Body of pancreas (tissue), 4 donors: Measurements from ENCODE around the gene CCDC93. TPM values are rescaled to one million over a fixed set of nuclear protein-coding genes. Genes with fewer than 3 reads are reported as not detected.

Experiments
- ATAC-seq: fragments of 150-250 bp; one replicate; pipeline ENCODE4 v1.9.1; 2016
- DNase-seq, 4 donors: peaks; one replicate each; pipeline ENCODE4 v3.0.0-alpha.2; 2019
- H3K27ac ChIP-seq, 4 donors: fragments of 200-600 bp; sonication (generic); 1 replicate in 3 of 4; 2 replicates in 1 of 4; pipeline versions ENCODE4 v1.5.1 to v1.6.1; 2016 to 2019; ENCODE audit warnings: mild to moderate bottlenecking in 1 of 4, mixed read lengths in 1 of 4, moderate library complexity in 1 of 4
- H3K27me3 ChIP-seq, 2 donors: fragments of 200-600 bp; sonication (generic); one replicate each; pipeline ENCODE4 v1.6.0; 2016; ENCODE audit warnings: mild to moderate bottlenecking in 1 of 2
- H3K36me3 ChIP-seq, 2 donors: fragments of 200-600 bp; sonication (generic); replicated peaks in 1 of 2; 2 replicates each; pipeline ENCODE4 v1.5.1; 2016; ENCODE audit warnings: low read depth in 2 of 2; ENCODE audit not compliant: insufficient read depth in 1 of 2
- H3K4me1 ChIP-seq: fragments of 200-600 bp; sonication (generic); one replicate; pipeline ENCODE4 v1.6.0; 2016
- H3K4me3 ChIP-seq, 2 donors: fragments of 200-600 bp; sonication (generic); 1 replicate in 1 of 2; 2 replicates in 1 of 2; pipeline ENCODE4 v1.5.1; 2016 to 2019
- H3K9me3 ChIP-seq, 3 donors: fragments of 200-600 bp; sonication (generic); 1 replicate in 2 of 3; 2 replicates in 1 of 3; pipeline ENCODE4 v1.5.1; 2016
- CTCF ChIP-seq, 7 experiments: fragments of 450-650 bp in 4 of 7; fragments of 200-600 bp in 3 of 7; sonication (generic) in 3 of 7; IDR thresholded peaks; one replicate each; pipeline ENCODE4 v1.5.1; 2016 to 2019; ENCODE audit warnings: antibody characterized with exemption in 7 of 7
- POLR2A ChIP-seq, 3 donors: fragments of 450-650 bp; IDR thresholded peaks; one replicate each; pipeline ENCODE4 v1.6.1; 2016; ENCODE audit warnings: antibody characterized with exemption in 3 of 3, mild to moderate bottlenecking in 2 of 3
- WGBS, 2 donors: methylation state at CpG; one replicate each; pipeline ENCODE4 v1.1.5; 2017; 5-methylcytosine and 5-hydroxymethylcytosine counted together
- intact Hi-C: fragments of 100-400 bp; cut with DNase I; formaldehyde crosslinking; loops from one replicate; pipeline ENCODE4 v1.15.1; 2023
- total RNA-seq, 2 donors: library from RNA; depleted of rRNA; stranded (reverse); fragments of >200 nt; gene quantifications; one replicate each; pipeline ENCODE4 v1.1.0, GENCODE V29; 2016

CCDC93 gene
- total RNA-seq, 2 donors from 2014 or later, result 27.0 to 36.6 TPM

- Histone ChIP-seq H3K4me1 (no peaks in the 10 kb centered on the region), H3K9me3 (no peaks in the 10 kb centered on the region), H3K27me3 (no peaks in the 10 kb centered on the region), H3K27ac (no peak overlapping the region), H3K4me3 (no peak overlapping the region), H3K36me3 (peaks cover 20 to 52% of the 10 kb centered on the region in 2 donors)
- TF ChIP-seq POLR2A (IDR thresholded peaks at IDR 0.05) (no peak), CTCF (IDR thresholded peaks at IDR 0.05) (no peak)
- DNase-seq, result no peak
- intact Hi-C loops, result no loop called here
- whole genome bisulfite sequencing, 2 donors, result 0% methylated on average over 1 of the region's 1 CpG
- no peak for ATAC-seq
These were observed 77.9 kb downstream of the CCDC93 start for GRCh38 chr2:117935954-117936353.

- Histone ChIP-seq H3K4me3 (no peak overlapping the region), H3K4me1 (no peaks in the 10 kb centered on the region), H3K9me3 (no peaks in the 10 kb centered on the region), H3K27ac (no peak overlapping the region), H3K27me3 (no peaks in the 10 kb centered on the region), H3K36me3 (peaks cover 16 to 50% of the 10 kb centered on the region in 2 donors)
- intact Hi-C loops, result no loop called here
- no peak for TF ChIP-seq CTCF (IDR thresholded peaks at IDR 0.05)
- TF ChIP-seq POLR2A (IDR thresholded peaks at IDR 0.05), result no peak
- ATAC-seq, result no peak
- no peak for DNase-seq
- 91 to 97% methylated on average over 5 of the region's 5 CpGs for WGBS, 2 donors
These were observed 78.4 kb downstream of the CCDC93 start for GRCh38 chr2:117935456-117935855.

GRCh38 chr2:117933884-117934354, 80.0 kb downstream of the CCDC93 start:
- no peak for ATAC-seq

GRCh38 chr2:117931978-117932377, 81.9 kb downstream of the CCDC93 start:
- ATAC-seq, result no peak
- 93 to 96% methylated on average over 7 of the region's 7 CpGs for WGBS, 2 donors
- H3K27ac ChIP-seq, result no peak overlapping the region
- H3K36me3 ChIP-seq, result peaks cover 6 to 44% of the 10 kb centered on the region in 2 donors
- no peak overlapping the region for H3K4me3 ChIP-seq
- intact Hi-C loops, result no loop called here
- DNase-seq, result no peak
- H3K4me1 ChIP-seq, result no peaks in the 10 kb centered on the region
- H3K27me3 ChIP-seq, result no peaks in the 10 kb centered on the region
- TF ChIP-seq POLR2A (IDR thresholded peaks at IDR 0.05), result no peak
- TF ChIP-seq CTCF (IDR thresholded peaks at IDR 0.05), result no peak
- no peaks in the 10 kb centered on the region for H3K9me3 ChIP-seq

More at GRCh38 chr2:117933884-117934354, 80.0 kb downstream of the CCDC93 start:
- no peak for TF ChIP-seq POLR2A (IDR thresholded peaks at IDR 0.05)
- TF ChIP-seq CTCF (IDR thresholded peaks at IDR 0.05), result no peak
- Histone ChIP-seq H3K36me3 (peaks cover 9 to 52% of the 10 kb centered on the region in 2 donors), H3K4me1 (no peaks in the 10 kb centered on the region), H3K9me3 (no peaks in the 10 kb centered on the region), H3K27ac (no peak overlapping the region), H3K27me3 (no peaks in the 10 kb centered on the region), H3K4me3 (no peak overlapping the region)
- intact Hi-C loops, result no loop called here
- DNase-seq, result no peak
- WGBS, 2 donors, result 61 to 65% methylated on average over 5 of the region's 5 CpGs

- Histone ChIP-seq H3K4me3 (no peak overlapping the region), H3K36me3 (peaks cover 6 to 41% of the 10 kb centered on the region in 2 donors), H3K9me3 (no peaks in the 10 kb centered on the region), H3K27me3 (no peaks in the 10 kb centered on the region), H3K27ac (no peak overlapping the region), H3K4me1 (no peaks in the 10 kb centered on the region)
- intact Hi-C loops, result no loop called here
- WGBS, 2 donors, result 93 to 94% methylated on average over 4 of the region's 4 CpGs
- TF ChIP-seq POLR2A (IDR thresholded peaks at IDR 0.05) (no peak), CTCF (IDR thresholded peaks at IDR 0.05) (no peak)
- ATAC-seq, result no peak
- DNase-seq, result no peak
These were observed 82.6 kb downstream of the CCDC93 start for GRCh38 chr2:117931266-117931665.
